ENCODE results near the gene SLC26A11.
"Not testable (repeated sequence)": the region's sequence is repeated elsewhere in the genome, so short reads cannot be mapped to it uniquely, and the experiment has no call there.

Gene SLC26A11

GRCh38 chr17:80287806-80288567 is 67.8 kb downstream of the SLC26A11 start:
- no peak for DNase-seq

GRCh38 chr17:80289616-80290015 is 69.4 kb downstream of the SLC26A11 start:
- no peak for DNase-seq

- no peak for DNase-seq
Observed at GRCh38 chr17:80290156-80290555, 69.9 kb downstream of the SLC26A11 start.

- no peak for DNase-seq
Observed at GRCh38 chr17:80291260-80291659, 71.0 kb downstream of the SLC26A11 start.

GRCh38 chr17:80291691-80292487 is 71.7 kb downstream of the SLC26A11 start:
- no peak for DNase-seq

- no peak for DNase-seq
Observed at GRCh38 chr17:80292521-80292971, 72.3 kb downstream of the SLC26A11 start.

- no peak for DNase-seq
Observed at GRCh38 chr17:80294210-80294609, 74.0 kb downstream of the SLC26A11 start.

GRCh38 chr17:80294653-80295052 is 74.4 kb downstream of the SLC26A11 start:
- no peak for DNase-seq

- no peak for DNase-seq
Observed at GRCh38 chr17:80295146-80295545, 74.9 kb downstream of the SLC26A11 start.

- no peak for DNase-seq
Observed at GRCh38 chr17:80295559-80295958, 75.3 kb downstream of the SLC26A11 start.

- no peak for DNase-seq
Observed at GRCh38 chr17:80296221-80296620, 76.0 kb downstream of the SLC26A11 start.

GRCh38 chr17:80297996-80298560 is 77.9 kb downstream of the SLC26A11 start:
- DNase-seq = no peak

GRCh38 chr17:80299350-80300100 is 79.3 kb downstream of the SLC26A11 start:
- DNase-seq = not testable (repeated sequence)

- DNase-seq = not testable (repeated sequence)
Observed at GRCh38 chr17:80300756-80301155, 80.5 kb downstream of the SLC26A11 start.

Measured in stimulated activated naive CD4-positive, alpha-beta T cell (primary cell).